ENCODE results near the gene FOXK2. TPM values are rescaled to one million over a fixed set of nuclear protein-coding genes. Genes with fewer than 3 reads are reported as not detected.

Gene FOXK2
- polyA plus RNA-seq, 2 of the 4 experiments (the other 2 are of a cell fraction), result 34.8 to 39.2 TPM

DNA sequence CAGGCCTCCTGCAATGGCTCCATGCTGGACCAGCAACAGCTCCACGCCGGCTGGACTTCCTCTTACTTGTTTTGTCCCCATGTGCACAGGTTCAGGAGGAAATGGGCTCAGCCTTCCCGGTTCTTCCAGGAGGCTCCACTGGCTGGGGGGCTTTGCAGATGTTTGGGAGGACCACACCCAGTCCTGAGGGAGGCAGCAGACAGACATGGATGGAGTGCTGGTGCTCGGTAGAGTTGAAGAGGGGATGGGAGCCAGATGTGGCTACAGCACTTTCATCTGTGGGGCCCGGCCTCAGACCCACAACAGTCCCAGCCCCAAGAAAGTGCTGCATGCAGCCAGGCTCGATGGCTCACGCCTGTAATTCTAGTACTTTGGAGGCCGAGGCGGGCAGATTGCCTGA is 39.2 kb upstream of the FOXK2 start:
- WGBS (ENCODE audit: missing lambda C conversion rate), result 90% methylated on average over 9 of the region's 9 CpGs
- DNase-seq (ENCODE audit: low read depth in 1 of 2, low spot score in 1 of 2) (no peak), ATAC-seq (no peak; a peak in 1 of 6 replicates), FAIRE-seq (no peak)
- H3K4me2 ChIP-seq, result no peak overlapping the region
- ChIA-PET POLR2A (interaction anchor here (0.7 kb wide), 1 partner anchor 53 kb away, joined by 4 read pairs; no protein-coding TSS in a partner anchor), CTCF (interaction anchor here (0.6 to 4.3 kb wide), 11 partner anchors 14 to 159 kb away, joined by 3 to 31 read pairs (median 4); no protein-coding TSS in a partner anchor)
- no peaks in the 10 kb centered on the region for H3K9me3 ChIP-seq
- H3K4me1 ChIP-seq, result no peaks in the 10 kb centered on the region
- H3K4me3 ChIP-seq, result no peak overlapping the region
- no peak overlapping the region for H3K27ac ChIP-seq
- TF ChIP-seq HEYL (CRISPR knock-in tag; IDR thresholded peaks at IDR 0.05) (no peak), MAZ (IDR thresholded peaks at IDR 0.05; ENCODE audit: borderline replicate concordance, low read depth, low read length) (no peak), ZFP36 (IDR thresholded peaks at IDR 0.05; ENCODE audit: borderline replicate concordance, partially characterized antibody) (no peak), RAD21 (conservative IDR thresholded peaks at IDR 0.05 in 1 of 2, IDR thresholded peaks at IDR 0.05 in 1 of 2) (no peak), RFX5 (IDR thresholded peaks at IDR 0.05) (no peak), NPAS2 (CRISPR knock-in tag; IDR thresholded peaks at IDR 0.05; ENCODE audit: borderline replicate concordance) (no peak), CHD4 (IDR thresholded peaks at IDR 0.05; ENCODE audit: borderline replicate concordance) (no peak), EHF (CRISPR knock-in tag; IDR thresholded peaks at IDR 0.05) (no peak), CHD2 (IDR thresholded peaks at IDR 0.05; ENCODE audit: low read length, partially characterized antibody) (no peak), HOXA7 (CRISPR knock-in tag; IDR thresholded peaks at IDR 0.05) (no peak), RCOR1 (IDR thresholded peaks at IDR 0.05; ENCODE audit: low read depth, low read length) (no peak), HOXB5 (CRISPR knock-in tag; IDR thresholded peaks at IDR 0.05) (no peak), HOXB13 (CRISPR knock-in tag; IDR thresholded peaks at IDR 0.05; ENCODE audit: low read depth) (no peak), ESRRA (IDR thresholded peaks at IDR 0.05; ENCODE audit: borderline replicate concordance, low read length) (no peak), CEBPB (IDR thresholded peaks at IDR 0.05) (no peak)
- TF ChIP-seq, protein P1, sequence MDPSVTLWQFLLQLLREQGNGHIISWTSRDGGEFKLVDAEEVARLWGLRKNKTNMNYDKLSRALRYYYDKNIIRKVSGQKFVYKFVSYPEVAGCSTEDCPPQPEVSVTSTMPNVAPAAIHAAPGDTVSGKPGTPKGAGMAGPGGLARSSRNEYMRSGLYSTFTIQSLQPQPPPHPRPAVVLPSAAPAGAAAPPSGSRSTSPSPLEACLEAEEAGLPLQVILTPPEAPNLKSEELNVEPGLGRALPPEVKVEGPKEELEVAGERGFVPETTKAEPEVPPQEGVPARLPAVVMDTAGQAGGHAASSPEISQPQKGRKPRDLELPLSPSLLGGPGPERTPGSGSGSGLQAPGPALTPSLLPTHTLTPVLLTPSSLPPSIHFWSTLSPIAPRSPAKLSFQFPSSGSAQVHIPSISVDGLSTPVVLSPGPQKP (IDR thresholded peaks at IDR 0.05; ENCODE audit: low read depth, low read length), result no peak
- TF ChIP-seq, protein P2, sequence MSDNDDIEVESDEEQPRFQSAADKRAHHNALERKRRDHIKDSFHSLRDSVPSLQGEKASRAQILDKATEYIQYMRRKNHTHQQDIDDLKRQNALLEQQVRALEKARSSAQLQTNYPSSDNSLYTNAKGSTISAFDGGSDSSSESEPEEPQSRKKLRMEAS (IDR thresholded peaks at IDR 0.05), result no peak
- TF ChIP-seq, protein P3, sequence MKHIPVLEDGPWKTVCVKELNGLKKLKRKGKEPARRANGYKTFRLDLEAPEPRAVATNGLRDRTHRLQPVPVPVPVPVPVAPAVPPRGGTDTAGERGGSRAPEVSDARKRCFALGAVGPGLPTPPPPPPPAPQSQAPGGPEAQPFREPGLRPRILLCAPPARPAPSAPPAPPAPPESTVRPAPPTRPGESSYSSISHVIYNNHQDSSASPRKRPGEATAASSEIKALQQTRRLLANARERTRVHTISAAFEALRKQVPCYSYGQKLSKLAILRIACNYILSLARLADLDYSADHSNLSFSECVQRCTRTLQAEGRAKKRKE (CRISPR knock-in tag; IDR thresholded peaks at IDR 0.05; ENCODE audit: low read depth), result no peak
- TF ChIP-seq, protein P4, sequence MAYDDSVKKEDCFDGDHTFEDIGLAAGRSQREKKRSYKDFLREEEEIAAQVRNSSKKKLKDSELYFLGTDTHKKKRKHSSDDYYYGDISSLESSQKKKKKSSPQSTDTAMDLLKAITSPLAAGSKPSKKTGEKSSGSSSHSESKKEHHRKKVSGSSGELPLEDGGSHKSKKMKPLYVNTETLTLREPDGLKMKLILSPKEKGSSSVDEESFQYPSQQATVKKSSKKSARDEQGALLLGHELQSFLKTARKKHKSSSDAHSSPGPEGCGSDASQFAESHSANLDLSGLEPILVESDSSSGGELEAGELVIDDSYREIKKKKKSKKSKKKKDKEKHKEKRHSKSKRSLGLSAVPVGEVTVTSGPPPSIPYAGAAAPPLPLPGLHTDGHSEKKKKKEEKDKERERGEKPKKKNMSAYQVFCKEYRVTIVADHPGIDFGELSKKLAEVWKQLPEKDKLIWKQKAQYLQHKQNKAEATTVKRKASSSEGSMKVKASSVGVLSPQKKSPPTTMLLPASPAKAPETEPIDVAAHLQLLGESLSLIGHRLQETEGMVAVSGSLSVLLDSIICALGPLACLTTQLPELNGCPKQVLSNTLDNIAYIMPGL (CRISPR knock-in tag; IDR thresholded peaks at IDR 0.05; ENCODE audit: borderline replicate concordance), result no peak
- TF ChIP-seq, protein P5, sequence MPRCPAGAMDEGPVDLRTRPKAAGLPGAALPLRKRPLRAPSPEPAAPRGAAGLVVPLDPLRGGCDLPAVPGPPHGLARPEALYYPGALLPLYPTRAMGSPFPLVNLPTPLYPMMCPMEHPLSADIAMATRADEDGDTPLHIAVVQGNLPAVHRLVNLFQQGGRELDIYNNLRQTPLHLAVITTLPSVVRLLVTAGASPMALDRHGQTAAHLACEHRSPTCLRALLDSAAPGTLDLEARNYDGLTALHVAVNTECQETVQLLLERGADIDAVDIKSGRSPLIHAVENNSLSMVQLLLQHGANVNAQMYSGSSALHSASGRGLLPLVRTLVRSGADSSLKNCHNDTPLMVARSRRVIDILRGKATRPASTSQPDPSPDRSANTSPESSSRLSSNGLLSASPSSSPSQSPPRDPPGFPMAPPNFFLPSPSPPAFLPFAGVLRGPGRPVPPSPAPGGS (IDR thresholded peaks at IDR 0.05), result no peak

DNA sequence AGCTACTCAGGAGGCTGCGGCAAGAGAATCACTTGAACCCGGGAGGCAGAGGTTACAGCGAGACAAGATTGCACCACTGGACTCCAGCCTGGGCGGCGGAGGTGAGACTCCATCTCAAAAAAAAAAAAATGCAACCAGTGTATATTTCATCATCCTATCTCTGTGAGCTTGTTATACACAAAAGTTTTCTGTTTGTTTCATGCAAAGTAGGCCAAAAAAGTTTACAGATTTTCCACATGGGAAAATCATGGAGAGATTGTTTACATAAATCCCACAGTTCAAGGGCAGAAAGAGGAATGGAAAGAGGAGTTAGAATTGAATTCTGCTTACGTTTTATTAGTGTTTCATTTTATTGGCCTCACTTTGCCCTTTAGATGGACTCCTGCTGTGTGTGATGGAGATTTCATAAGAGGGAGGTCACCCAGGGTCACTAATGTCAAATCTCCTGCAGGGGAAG is 36.3 kb upstream of the FOXK2 start:
- no peak for TF ChIP-seq MAFK (IDR thresholded peaks at IDR 0.05; ENCODE audit: partially characterized antibody)
- TF ChIP-seq RARB (CRISPR knock-in tag; IDR thresholded peaks at IDR 0.05), result no peak
- no peak for TF ChIP-seq HDAC2 (IDR thresholded peaks at IDR 0.05)
- TF ChIP-seq, protein P6, sequence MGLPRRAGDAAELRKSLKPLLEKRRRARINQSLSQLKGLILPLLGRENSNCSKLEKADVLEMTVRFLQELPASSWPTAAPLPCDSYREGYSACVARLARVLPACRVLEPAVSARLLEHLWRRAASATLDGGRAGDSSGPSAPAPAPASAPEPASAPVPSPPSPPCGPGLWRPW (IDR thresholded peaks at IDR 0.05), result no peak
- no peak for TF ChIP-seq JUN (IDR thresholded peaks at IDR 0.05)
- TF ChIP-seq HOXB13 (CRISPR knock-in tag; IDR thresholded peaks at IDR 0.05; ENCODE audit: low read depth), result no peak
- TF ChIP-seq RAD21 (conservative IDR thresholded peaks at IDR 0.05 in 1 of 2, IDR thresholded peaks at IDR 0.05 in 1 of 2), result no peak
- TF ChIP-seq NFE2L2 (conservative IDR thresholded peaks at IDR 0.05; ENCODE audit: low read length), result no peak
- no peak for TF ChIP-seq FOXS1 (CRISPR knock-in tag; IDR thresholded peaks at IDR 0.05)
- ChIA-PET POLR2A (interaction anchor here (0.6 kb wide), 1 partner anchor 39 kb away, joined by 5 read pairs; no protein-coding TSS in a partner anchor), CTCF (interaction anchor here (0.6 to 1.9 kb wide), 4 partner anchors 10 to 415 kb away, joined by 3 to 5 read pairs (median 4); no protein-coding TSS in a partner anchor)

More for the DNA sequence above, 36.3 kb upstream of the FOXK2 start:
- 88% methylated on average over 6 of the region's 6 CpGs for WGBS (ENCODE audit: missing lambda C conversion rate)
- no peak for ATAC-seq
- Histone ChIP-seq H3K4me2 (no peak overlapping the region), H3K27ac (no peak overlapping the region), H3K4me3 (no peak overlapping the region), H3K4me1 (no peaks in the 10 kb centered on the region), H3K9me3 (no peaks in the 10 kb centered on the region)
- DNase-seq (ENCODE audit: low read depth in 1 of 2, low spot score in 1 of 2), result no peak
- FAIRE-seq, result no peak
